ENCODE results near the gene NAPB.

GRCh38 chr20:23413862-23414422, 7.3 kb downstream of the NAPB start:
- no peak for TF ChIP-seq CTCF (IDR thresholded peaks at IDR 0.05)
- no peak for TF ChIP-seq POLR2A (IDR thresholded peaks at IDR 0.05)
- no peak for TF ChIP-seq EP300 (IDR thresholded peaks at IDR 0.05)
